H1 (cell line): ENCODE data around the gene LSG1. TPM values are rescaled to one million over a fixed set of nuclear protein-coding genes. Genes with fewer than 3 reads are reported as not detected.

Experiments
- TBP ChIP-seq: IDR thresholded peaks from 2 replicates; pipeline ENCODE4 v1.6.1; 2011; ENCODE audit warnings: low read depth, low read length, improper control_type of control experiment
- polyA plus RNA-seq, 7 experiments: library from polyadenylated mRNA; depleted of rRNA in 3 of 7; stranded (reverse) in 5 of 7; unstranded in 2 of 7; fragments of >200 nt in 5 of 7; fragments of 200-250 nt in 2 of 7; gene quantifications; 1 replicate in 5 of 7; 2 replicates in 1 of 7; 4 replicates in 1 of 7; pipeline versions ENCODE4 v1.2.1 to v1.2.3, GENCODE V29; 2011 to 2013; ENCODE audit warnings: missing spikeins in 2 of 7, mixed read lengths in 2 of 7
- total RNA-seq: library from RNA; stranded (reverse); fragmentation: NEBNext Ultra II Directional; extraction: Animal tissue kit (Norgen Biotek cat#: 25700); gene quantifications from 2 replicates; pipeline ENCODE4 v1.2.1, GENCODE V29; 2021
- TF ChIP-seq, protein P1 (sequence below): fragments of 300-600 bp; sonication (generic); IDR thresholded peaks from 2 replicates; pipeline ENCODE4 v1.7.1; 2012; ENCODE audit warnings: low read length, moderate library complexity, mild to moderate bottlenecking, inconsistent platforms; ENCODE audit not compliant: insufficient replicate concordance

Gene LSG1
- total and polyA plus RNA-seq, 2 of the 8 experiments (the other 6 are each of a cell fraction or from before 2014, with no cell fraction given), result 23.7 to 47.6 TPM

DNA sequence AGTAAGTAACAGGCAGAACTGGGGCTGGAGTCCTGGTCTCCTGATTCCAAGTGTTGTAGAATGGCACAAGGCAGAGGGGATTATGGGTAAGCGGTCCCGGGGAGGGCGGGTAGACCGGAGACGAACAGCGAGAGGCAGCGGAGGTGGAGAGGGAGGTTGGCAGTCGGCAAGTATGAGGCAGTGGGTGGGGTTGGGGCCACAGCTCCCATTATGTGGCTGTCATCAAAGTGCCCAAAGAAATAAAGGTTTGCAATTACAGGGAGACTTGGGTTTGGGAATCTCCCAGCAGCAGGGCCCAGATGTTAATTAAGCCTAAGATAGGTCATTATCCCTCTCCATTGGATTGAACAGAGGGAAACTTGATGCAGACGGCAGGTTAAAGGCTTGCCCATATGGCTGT is 30.6 kb upstream of the LSG1 start (continued):
- TF ChIP-seq, protein P1, sequence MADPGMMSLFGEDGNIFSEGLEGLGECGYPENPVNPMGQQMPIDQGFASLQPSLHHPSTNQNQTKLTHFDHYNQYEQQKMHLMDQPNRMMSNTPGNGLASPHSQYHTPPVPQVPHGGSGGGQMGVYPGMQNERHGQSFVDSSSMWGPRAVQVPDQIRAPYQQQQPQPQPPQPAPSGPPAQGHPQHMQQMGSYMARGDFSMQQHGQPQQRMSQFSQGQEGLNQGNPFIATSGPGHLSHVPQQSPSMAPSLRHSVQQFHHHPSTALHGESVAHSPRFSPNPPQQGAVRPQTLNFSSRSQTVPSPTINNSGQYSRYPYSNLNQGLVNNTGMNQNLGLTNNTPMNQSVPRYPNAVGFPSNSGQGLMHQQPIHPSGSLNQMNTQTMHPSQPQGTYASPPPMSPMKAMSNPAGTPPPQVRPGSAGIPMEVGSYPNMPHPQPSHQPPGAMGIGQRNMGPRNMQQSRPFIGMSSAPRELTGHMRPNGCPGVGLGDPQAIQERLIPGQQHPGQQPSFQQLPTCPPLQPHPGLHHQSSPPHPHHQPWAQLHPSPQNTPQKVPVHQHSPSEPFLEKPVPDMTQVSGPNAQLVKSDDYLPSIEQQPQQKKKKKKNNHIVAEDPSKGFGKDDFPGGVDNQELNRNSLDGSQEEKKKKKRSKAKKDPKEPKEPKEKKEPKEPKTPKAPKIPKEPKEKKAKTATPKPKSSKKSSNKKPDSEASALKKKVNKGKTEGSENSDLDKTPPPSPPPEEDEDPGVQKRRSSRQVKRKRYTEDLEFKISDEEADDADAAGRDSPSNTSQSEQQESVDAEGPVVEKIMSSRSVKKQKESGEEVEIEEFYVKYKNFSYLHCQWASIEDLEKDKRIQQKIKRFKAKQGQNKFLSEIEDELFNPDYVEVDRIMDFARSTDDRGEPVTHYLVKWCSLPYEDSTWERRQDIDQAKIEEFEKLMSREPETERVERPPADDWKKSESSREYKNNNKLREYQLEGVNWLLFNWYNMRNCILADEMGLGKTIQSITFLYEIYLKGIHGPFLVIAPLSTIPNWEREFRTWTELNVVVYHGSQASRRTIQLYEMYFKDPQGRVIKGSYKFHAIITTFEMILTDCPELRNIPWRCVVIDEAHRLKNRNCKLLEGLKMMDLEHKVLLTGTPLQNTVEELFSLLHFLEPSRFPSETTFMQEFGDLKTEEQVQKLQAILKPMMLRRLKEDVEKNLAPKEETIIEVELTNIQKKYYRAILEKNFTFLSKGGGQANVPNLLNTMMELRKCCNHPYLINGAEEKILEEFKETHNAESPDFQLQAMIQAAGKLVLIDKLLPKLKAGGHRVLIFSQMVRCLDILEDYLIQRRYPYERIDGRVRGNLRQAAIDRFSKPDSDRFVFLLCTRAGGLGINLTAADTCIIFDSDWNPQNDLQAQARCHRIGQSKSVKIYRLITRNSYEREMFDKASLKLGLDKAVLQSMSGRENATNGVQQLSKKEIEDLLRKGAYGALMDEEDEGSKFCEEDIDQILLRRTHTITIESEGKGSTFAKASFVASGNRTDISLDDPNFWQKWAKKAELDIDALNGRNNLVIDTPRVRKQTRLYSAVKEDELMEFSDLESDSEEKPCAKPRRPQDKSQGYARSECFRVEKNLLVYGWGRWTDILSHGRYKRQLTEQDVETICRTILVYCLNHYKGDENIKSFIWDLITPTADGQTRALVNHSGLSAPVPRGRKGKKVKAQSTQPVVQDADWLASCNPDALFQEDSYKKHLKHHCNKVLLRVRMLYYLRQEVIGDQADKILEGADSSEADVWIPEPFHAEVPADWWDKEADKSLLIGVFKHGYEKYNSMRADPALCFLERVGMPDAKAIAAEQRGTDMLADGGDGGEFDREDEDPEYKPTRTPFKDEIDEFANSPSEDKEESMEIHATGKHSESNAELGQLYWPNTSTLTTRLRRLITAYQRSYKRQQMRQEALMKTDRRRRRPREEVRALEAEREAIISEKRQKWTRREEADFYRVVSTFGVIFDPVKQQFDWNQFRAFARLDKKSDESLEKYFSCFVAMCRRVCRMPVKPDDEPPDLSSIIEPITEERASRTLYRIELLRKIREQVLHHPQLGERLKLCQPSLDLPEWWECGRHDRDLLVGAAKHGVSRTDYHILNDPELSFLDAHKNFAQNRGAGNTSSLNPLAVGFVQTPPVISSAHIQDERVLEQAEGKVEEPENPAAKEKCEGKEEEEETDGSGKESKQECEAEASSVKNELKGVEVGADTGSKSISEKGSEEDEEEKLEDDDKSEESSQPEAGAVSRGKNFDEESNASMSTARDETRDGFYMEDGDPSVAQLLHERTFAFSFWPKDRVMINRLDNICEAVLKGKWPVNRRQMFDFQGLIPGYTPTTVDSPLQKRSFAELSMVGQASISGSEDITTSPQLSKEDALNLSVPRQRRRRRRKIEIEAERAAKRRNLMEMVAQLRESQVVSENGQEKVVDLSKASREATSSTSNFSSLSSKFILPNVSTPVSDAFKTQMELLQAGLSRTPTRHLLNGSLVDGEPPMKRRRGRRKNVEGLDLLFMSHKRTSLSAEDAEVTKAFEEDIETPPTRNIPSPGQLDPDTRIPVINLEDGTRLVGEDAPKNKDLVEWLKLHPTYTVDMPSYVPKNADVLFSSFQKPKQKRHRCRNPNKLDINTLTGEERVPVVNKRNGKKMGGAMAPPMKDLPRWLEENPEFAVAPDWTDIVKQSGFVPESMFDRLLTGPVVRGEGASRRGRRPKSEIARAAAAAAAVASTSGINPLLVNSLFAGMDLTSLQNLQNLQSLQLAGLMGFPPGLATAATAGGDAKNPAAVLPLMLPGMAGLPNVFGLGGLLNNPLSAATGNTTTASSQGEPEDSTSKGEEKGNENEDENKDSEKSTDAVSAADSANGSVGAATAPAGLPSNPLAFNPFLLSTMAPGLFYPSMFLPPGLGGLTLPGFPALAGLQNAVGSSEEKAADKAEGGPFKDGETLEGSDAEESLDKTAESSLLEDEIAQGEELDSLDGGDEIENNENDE, result no peak
- no peak for TF ChIP-seq TBP
